ENCODE data around the gene MREG.

Gene MREG

GRCh38 chr2:216004697-216005283 is 8.6 kb downstream of the MREG start:
- TF ChIP-seq CTCF (conservative IDR thresholded peaks at IDR 0.05; ENCODE audit: low read length): no peak
- no peak overlapping the region for H3K4me3 ChIP-seq (ENCODE audit: low read length)
- DNase-seq (ENCODE audit: low read depth): no peak

- DNase-seq (ENCODE audit: low read depth): no peak
- TF ChIP-seq CTCF (conservative IDR thresholded peaks at IDR 0.05; ENCODE audit: low read length): no peak
- no peak overlapping the region for H3K4me3 ChIP-seq (ENCODE audit: low read length)
These were observed 9.3 kb downstream of the MREG start for GRCh38 chr2:216003876-216004696.

GRCh38 chr2:216002693-216003092 is 10.7 kb downstream of the MREG start:
- DNase-seq (ENCODE audit: low read depth): no peak
- no peak for TF ChIP-seq CTCF (conservative IDR thresholded peaks at IDR 0.05; ENCODE audit: low read length)
- H3K4me3 ChIP-seq (ENCODE audit: low read length): no peak overlapping the region

- no peak overlapping the region for H3K4me3 ChIP-seq (ENCODE audit: low read length)
- no peak for DNase-seq (ENCODE audit: low read depth)
- no peak for TF ChIP-seq CTCF (conservative IDR thresholded peaks at IDR 0.05; ENCODE audit: low read length)
These were observed 11.2 kb downstream of the MREG start for GRCh38 chr2:216002101-216002678.

- DNase-seq (ENCODE audit: low read depth): no peak
- no peak for TF ChIP-seq CTCF (conservative IDR thresholded peaks at IDR 0.05; ENCODE audit: low read length)
- no peak overlapping the region for H3K4me3 ChIP-seq (ENCODE audit: low read length)
These were observed 11.9 kb downstream of the MREG start for GRCh38 chr2:216001216-216002100.

GRCh38 chr2:215998636-215999035 is 14.7 kb downstream of the MREG start:
- TF ChIP-seq CTCF (conservative IDR thresholded peaks at IDR 0.05; ENCODE audit: low read length): no peak
- no peak overlapping the region for H3K4me3 ChIP-seq (ENCODE audit: low read length)
- DNase-seq (ENCODE audit: low read depth): no peak

Measured in AG10803 (cell line).